HEK293 (cell line): ENCODE data around the gene MPPED1.

Experiments used
- GLI4 ChIP-seq: fragments of 450-650 bp; formaldehyde crosslinking; IDR thresholded peaks from 2 replicates; pipeline ENCODE4 v1.5.1; 2016; ENCODE audit warnings: missing biosample characterization, missing genetic modification characterization
- ZBTB8A ChIP-seq: fragments of 450-650 bp; formaldehyde crosslinking; IDR thresholded peaks from 2 replicates; pipeline ENCODE4 v1.5.1; 2016; ENCODE audit warnings: missing biosample characterization, missing genetic modification characterization
- ZFHX2 ChIP-seq: fragments of 450-650 bp; formaldehyde crosslinking; conservative IDR thresholded peaks from 2 replicates; pipeline ENCODE4 v1.5.1; 2016; ENCODE audit warnings: missing biosample characterization, missing genetic modification characterization
- ZNF121 ChIP-seq: fragments of 450-650 bp; formaldehyde crosslinking; IDR thresholded peaks from 2 replicates; pipeline ENCODE4 v1.5.1; 2016; ENCODE audit warnings: missing biosample characterization, missing genetic modification characterization
- ZNF175 ChIP-seq: fragments of 450-650 bp; formaldehyde crosslinking; IDR thresholded peaks from 2 replicates; pipeline ENCODE4 v1.5.1; 2016; ENCODE audit warnings: missing biosample characterization, missing genetic modification characterization
- ZNF239 ChIP-seq: fragments of 450-650 bp; formaldehyde crosslinking; IDR thresholded peaks from 2 replicates; pipeline ENCODE4 v1.5.1; 2016; ENCODE audit warnings: missing biosample characterization, missing genetic modification characterization
- ZNF24 ChIP-seq: fragments of 450-650 bp; formaldehyde crosslinking; IDR thresholded peaks from 2 replicates; pipeline ENCODE4 v1.5.1; 2016; ENCODE audit warnings: missing biosample characterization, missing genetic modification characterization
- ZNF677 ChIP-seq: fragments of 450-650 bp; IDR thresholded peaks from 2 replicates; pipeline ENCODE4 v1.5.0; 2018; ENCODE audit warnings: missing biosample characterization, mild to moderate bottlenecking, missing genetic modification characterization, moderate library complexity
- ZNF843 ChIP-seq: fragments of 450-650 bp; formaldehyde crosslinking; IDR thresholded peaks from 2 replicates; pipeline ENCODE4 v1.5.1; 2016; ENCODE audit warnings: missing biosample characterization, missing genetic modification characterization
- TF ChIP-seq, protein P1 (sequence below): fragments of 450-650 bp; formaldehyde crosslinking; IDR thresholded peaks from 2 replicates; pipeline ENCODE4 v1.5.1; 2016; ENCODE audit warnings: missing biosample characterization, missing genetic modification characterization
- TF ChIP-seq, protein P2 (sequence below): fragments of 450-650 bp; formaldehyde crosslinking; IDR thresholded peaks from 2 replicates; pipeline ENCODE4 v1.5.1; 2016; ENCODE audit warnings: missing biosample characterization, missing genetic modification characterization

DNA sequence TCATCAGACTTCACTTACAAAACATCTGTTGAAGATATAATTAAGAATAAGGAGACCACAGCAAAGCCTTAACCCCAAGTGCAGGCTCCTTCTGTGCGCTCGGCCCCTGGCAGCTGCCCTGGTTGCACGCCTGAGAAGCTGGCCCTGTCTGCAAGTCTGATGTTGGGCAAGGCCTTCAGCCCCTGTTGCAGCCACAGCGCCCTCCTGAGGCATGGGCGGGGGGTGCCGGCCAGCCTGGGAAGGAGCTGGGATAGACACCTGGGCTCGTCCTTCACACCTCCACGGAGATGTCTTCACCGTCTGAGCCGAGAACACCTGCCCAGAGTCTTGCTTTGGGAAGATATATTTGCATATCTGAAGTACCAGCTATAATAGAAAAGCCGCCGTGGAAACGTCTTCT is 104.1 kb downstream of the MPPED1 start:
- no peak for TF ChIP-seq ZNF239 (tag by site-specific recombination)
- TF ChIP-seq GLI4, result no peak
- no peak for TF ChIP-seq ZNF175 (tag by site-specific recombination)
- TF ChIP-seq, protein P1, sequence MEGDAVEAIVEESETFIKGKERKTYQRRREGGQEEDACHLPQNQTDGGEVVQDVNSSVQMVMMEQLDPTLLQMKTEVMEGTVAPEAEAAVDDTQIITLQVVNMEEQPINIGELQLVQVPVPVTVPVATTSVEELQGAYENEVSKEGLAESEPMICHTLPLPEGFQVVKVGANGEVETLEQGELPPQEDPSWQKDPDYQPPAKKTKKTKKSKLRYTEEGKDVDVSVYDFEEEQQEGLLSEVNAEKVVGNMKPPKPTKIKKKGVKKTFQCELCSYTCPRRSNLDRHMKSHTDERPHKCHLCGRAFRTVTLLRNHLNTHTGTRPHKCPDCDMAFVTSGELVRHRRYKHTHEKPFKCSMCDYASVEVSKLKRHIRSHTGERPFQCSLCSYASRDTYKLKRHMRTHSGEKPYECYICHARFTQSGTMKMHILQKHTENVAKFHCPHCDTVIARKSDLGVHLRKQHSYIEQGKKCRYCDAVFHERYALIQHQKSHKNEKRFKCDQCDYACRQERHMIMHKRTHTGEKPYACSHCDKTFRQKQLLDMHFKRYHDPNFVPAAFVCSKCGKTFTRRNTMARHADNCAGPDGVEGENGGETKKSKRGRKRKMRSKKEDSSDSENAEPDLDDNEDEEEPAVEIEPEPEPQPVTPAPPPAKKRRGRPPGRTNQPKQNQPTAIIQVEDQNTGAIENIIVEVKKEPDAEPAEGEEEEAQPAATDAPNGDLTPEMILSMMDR (tag by site-specific recombination), result no peak
- TF ChIP-seq ZBTB8A (tag by site-specific recombination), result no peak
- no peak for TF ChIP-seq ZNF677 (tag by site-specific recombination)
- TF ChIP-seq ZNF843 (tag by site-specific recombination), result no peak
- no peak for TF ChIP-seq ZNF24 (tag by site-specific recombination)
- TF ChIP-seq, protein P2, sequence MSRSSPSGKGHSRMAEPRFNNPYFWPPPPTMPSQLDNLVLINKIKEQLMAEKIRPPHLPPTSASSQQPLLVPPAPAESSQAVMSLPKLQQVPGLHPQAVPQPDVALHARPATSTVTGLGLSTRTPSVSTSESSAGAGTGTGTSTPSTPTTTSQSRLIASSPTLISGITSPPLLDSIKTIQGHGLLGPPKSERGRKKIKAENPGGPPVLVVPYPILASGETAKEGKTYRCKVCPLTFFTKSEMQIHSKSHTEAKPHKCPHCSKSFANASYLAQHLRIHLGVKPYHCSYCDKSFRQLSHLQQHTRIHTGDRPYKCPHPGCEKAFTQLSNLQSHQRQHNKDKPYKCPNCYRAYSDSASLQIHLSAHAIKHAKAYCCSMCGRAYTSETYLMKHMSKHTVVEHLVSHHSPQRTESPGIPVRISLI (tag by site-specific recombination), result no peak
- TF ChIP-seq ZNF121 (tag by site-specific recombination), result no peak
- TF ChIP-seq ZFHX2 (tag by site-specific recombination), result no peak
